Mesodermal cell (in vitro differentiated cells): Measurements from ENCODE around the gene MAPK13. TPM values are rescaled to one million over a fixed set of nuclear protein-coding genes. Genes with fewer than 3 reads are reported as not detected.
"Not testable (repeated sequence)": the region's sequence is repeated elsewhere in the genome, so short reads cannot be mapped to it uniquely, and the experiment has no call there.

Experiments
- H3K27ac ChIP-seq: 2 replicates; pipeline ENCODE4 v1.7.0; 2013; ENCODE audit warnings: mild to moderate bottlenecking, low read depth, low read length, moderate library complexity; ENCODE audit not compliant: severe bottlenecking
- H3K36me3 ChIP-seq: 2 replicates; pipeline ENCODE4 v1.7.1; 2013; ENCODE audit warnings: mild to moderate bottlenecking, low read length, moderate library complexity; ENCODE audit not compliant: control insufficient read depth, insufficient read depth
- H3K4me1 ChIP-seq: one replicate; pipeline ENCODE4 v1.7.1; 2013; ENCODE audit warnings: mild to moderate bottlenecking, low read length; ENCODE audit not compliant: insufficient read depth, control insufficient read depth, poor library complexity, severe bottlenecking
- H3K4me3 ChIP-seq: 2 replicates; pipeline ENCODE4 v1.7.0; 2013; ENCODE audit warnings: low read length, control low read depth, mild to moderate bottlenecking; ENCODE audit not compliant: insufficient read depth, poor library complexity, severe bottlenecking; ENCODE audit errors: extremely low read depth
- H3K9me3 ChIP-seq: 2 replicates; pipeline ENCODE4 v1.7.1; 2013; ENCODE audit warnings: mild to moderate bottlenecking, low read length, moderate library complexity; ENCODE audit not compliant: control insufficient read depth
- WGBS, 2 experiments: methylation state at CpG; one replicate each; pipeline ENCODE4 v1.1.5; 2013; ENCODE audit warnings: missing lambda C conversion rate in 2 of 2; ENCODE audit not compliant: insufficient coverage in 2 of 2; 5-methylcytosine and 5-hydroxymethylcytosine counted together
- polyA plus RNA-seq, 2 experiments: library from polyadenylated mRNA; stranded (reverse); fragments of 50-300 nt; gene quantifications; one replicate each; pipeline ENCODE4 v1.2.3, GENCODE V29; 2013

The MAPK13 gene
- polyA plus RNA-seq (2013, experiment 1 of 2), result 4.3 TPM
- 4.1 TPM for polyA plus RNA-seq (2013, experiment 2 of 2)

GRCh38 chr6:36129941-36130666, at the start of gene MAPK13:
TSS of gene MAPK13 (plus strand) at chr6:36130513. CDS start at chr6:36130583, 70 bp downstream.
- H3K27ac ChIP-seq, result peak within 1 kb of the TSS; percentile 53
- WGBS, 2 experiments, result 4 to 8% methylated on average over 49 to 55 of the region's 59 CpGs
- no peak within 1 kb of the TSS for H3K4me3 ChIP-seq
- peaks cover 54% of the 10 kb centered on the region for H3K4me1 ChIP-seq
- H3K36me3 ChIP-seq, result no peaks in the 10 kb centered on the region
- H3K9me3 ChIP-seq, result no peaks in the 10 kb centered on the region

- Histone ChIP-seq H3K36me3 (peaks cover 87% of the 10 kb centered on the region), H3K27ac (no peak overlapping the region), H3K9me3 (peaks cover 11% of the 10 kb centered on the region), H3K4me1 (peaks cover 8% of the 10 kb centered on the region), H3K4me3 (no peak overlapping the region)
- 100% methylated on average over 1 of the region's 1 CpG for WGBS, 2 experiments
Measured at GRCh38 chr6:36082318-36082717, 48.0 kb upstream of the MAPK13 start.

GRCh38 chr6:36083446-36083845, 46.9 kb upstream of the MAPK13 start:
- peaks cover 11% of the 10 kb centered on the region for H3K9me3 ChIP-seq
- H3K27ac ChIP-seq, result no peak overlapping the region
- peaks cover 8% of the 10 kb centered on the region for H3K4me1 ChIP-seq
- no peak overlapping the region for H3K4me3 ChIP-seq
- peaks cover 79% of the 10 kb centered on the region for H3K36me3 ChIP-seq
- WGBS, 2 experiments, result 83 to 90% methylated on average over 1 to 2 of the region's 3 CpGs

- H3K4me1 ChIP-seq, H3K9me3 ChIP-seq, H3K27ac ChIP-seq, H3K4me3 ChIP-seq: not testable (repeated sequence)
- 87 to 100% methylated on average over 3 to 5 of the region's 5 CpGs for WGBS, 2 experiments
- peaks cover 60% of the 10 kb centered on the region for H3K36me3 ChIP-seq
Measured at GRCh38 chr6:36088204-36088603, 42.1 kb upstream of the MAPK13 start.

- no peaks in the 10 kb centered on the region for H3K9me3 ChIP-seq
- WGBS, 2 experiments, result 100% methylated on average over 1 of the region's 5 CpGs
- no peaks in the 10 kb centered on the region for H3K4me1 ChIP-seq
- no peak overlapping the region for H3K4me3 ChIP-seq
- no peak overlapping the region for H3K27ac ChIP-seq
- H3K36me3 ChIP-seq, result peaks cover 51% of the 10 kb centered on the region
Measured at GRCh38 chr6:36089048-36089447, 41.3 kb upstream of the MAPK13 start.

GRCh38 chr6:36094238-36094637, 36.1 kb upstream of the MAPK13 start:
- H3K4me1 ChIP-seq, result peaks cover 3% of the 10 kb centered on the region
- peaks cover 42% of the 10 kb centered on the region for H3K36me3 ChIP-seq
- no peak overlapping the region for H3K27ac ChIP-seq
- WGBS, 2 experiments, result 100% methylated on average over 1 of the region's 2 CpGs; no CpG with 5 or more reads in 1 of the 2 experiments
- no peak overlapping the region for H3K4me3 ChIP-seq
- H3K9me3 ChIP-seq, result no peaks in the 10 kb centered on the region

- WGBS, 2 experiments, result 17 to 18% methylated on average over 7 to 8 of the region's 9 CpGs
- peaks cover 3% of the 10 kb centered on the region for H3K4me1 ChIP-seq
- no peak overlapping the region for H3K27ac ChIP-seq
Measured at GRCh38 chr6:36094753-36095496, 35.4 kb upstream of the MAPK13 start.

GRCh38 chr6:36095497-36096391, 34.6 kb upstream of the MAPK13 start:
- Histone ChIP-seq H3K4me3 (no peak overlapping the region), H3K27ac (no peak overlapping the region), H3K36me3 (peaks cover 46% of the 10 kb centered on the region), H3K4me1 (peaks cover 3% of the 10 kb centered on the region), H3K9me3 (no peaks in the 10 kb centered on the region)
- WGBS, 2 experiments, result 92 to 100% methylated on average over 2 to 3 of the region's 8 CpGs

More at GRCh38 chr6:36094753-36095496, 35.4 kb upstream of the MAPK13 start:
- Histone ChIP-seq H3K36me3 (peaks cover 42% of the 10 kb centered on the region), H3K9me3 (no peaks in the 10 kb centered on the region), H3K4me3 (no peak overlapping the region)

GRCh38 chr6:36098253-36098919, 31.9 kb upstream of the MAPK13 start:
- no peaks in the 10 kb centered on the region for H3K9me3 ChIP-seq
- H3K4me3 ChIP-seq, result no peak overlapping the region
- peaks cover 55% of the 10 kb centered on the region for H3K36me3 ChIP-seq
- 83% methylated on average over 1 of the region's 3 CpGs; no CpG with 5 or more reads in 1 of the 2 experiments for WGBS, 2 experiments
- peaks cover 3% of the 10 kb centered on the region for H3K4me1 ChIP-seq
- no peak overlapping the region for H3K27ac ChIP-seq
